Measurements from ENCODE around the gene MT3.

MT3 gene

DNA sequence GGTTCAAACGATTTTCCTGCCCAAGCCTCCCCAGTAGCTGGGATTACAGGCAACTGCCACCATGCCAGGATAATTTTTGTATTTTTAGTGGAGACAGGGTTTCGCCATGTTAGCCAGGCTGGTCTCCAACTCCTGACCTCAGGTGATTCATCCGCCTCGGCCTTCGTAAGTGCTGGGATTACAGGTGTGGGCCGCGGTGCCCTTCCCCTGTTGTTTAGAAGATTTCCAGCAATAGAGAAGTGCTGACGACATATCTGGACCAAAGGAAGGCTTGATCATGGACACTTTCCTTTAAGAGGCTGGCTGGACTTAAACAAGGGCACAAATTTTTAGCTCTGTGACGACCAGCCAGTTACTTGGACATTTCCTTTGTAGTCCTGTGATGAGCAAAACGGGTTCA is 41.9 kb downstream of the MT3 start:
- no peak for DNase-seq (ENCODE audit: low spot score)

- no peak for DNase-seq (ENCODE audit: low spot score)
These were observed 42.5 kb downstream of the MT3 start for GRCh38 chr16:56631832-56632155.

DNA sequence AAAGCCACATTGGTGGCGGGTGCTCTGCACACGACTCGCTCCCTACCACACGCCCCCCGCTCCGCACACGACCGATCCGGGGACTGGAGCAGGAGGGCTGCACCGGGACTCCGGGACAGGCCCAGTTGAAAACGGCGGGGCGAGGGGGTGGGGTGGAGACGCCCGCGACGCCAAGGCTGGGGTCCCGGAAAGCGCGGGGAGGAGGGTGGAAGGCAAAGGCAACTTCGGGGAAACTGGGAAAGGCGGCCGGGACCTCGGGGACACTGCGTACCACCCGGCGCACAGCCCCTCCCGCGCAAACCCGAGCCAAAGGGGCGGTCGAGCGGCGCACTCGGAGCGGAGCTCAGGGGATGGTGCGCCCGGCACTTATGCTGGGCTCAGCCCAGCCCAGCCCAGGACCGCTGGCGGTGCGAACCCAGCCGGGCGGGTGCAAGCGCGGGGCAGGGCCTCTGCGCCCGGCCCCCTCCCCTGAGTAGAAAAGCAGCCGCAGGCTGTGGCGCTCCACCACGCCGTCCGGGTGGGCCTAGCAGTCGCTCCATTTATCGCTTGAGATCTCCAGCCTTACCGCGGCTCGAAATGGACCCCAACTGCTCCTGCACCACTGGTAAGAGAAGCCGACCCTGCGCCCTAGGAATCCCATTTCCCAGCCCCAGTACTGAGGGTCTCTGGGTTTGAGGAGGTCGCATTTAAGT is 43.0 kb downstream of the MT3 start, which contains the start of gene MT1M:
Gene MT1M (plus strand): TSS at position 504 of the 692 bp plus-strand sequence. CDS start 73 bp downstream, at position 577.
- peak; percentile 63 for DNase-seq (ENCODE audit: low spot score)

GRCh38 chr16:56632848-56633365 is 43.6 kb downstream of the MT3 start:
- no peak for DNase-seq (ENCODE audit: low spot score)

DNA sequence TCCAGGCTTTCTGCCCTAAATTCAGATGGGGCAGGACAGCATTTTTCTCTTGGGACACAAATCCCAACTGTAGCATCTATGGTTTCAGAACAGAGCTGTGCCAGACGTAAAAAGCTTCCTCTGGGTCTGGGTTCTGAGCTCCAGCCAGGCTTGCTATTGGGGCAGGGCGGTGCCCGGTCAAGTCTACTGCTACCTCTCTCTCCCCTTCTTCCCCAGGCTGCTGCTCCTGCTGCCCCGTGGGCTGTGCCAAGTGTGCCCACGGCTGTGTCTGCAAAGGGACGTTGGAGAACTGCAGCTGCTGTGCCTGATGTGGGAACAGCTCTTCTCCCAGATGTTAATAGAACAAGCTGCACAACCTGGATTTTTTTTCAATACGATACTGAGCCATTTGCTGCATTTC is 44.2 kb downstream of the MT3 start:
- no peak for DNase-seq (ENCODE audit: low spot score)

DNA sequence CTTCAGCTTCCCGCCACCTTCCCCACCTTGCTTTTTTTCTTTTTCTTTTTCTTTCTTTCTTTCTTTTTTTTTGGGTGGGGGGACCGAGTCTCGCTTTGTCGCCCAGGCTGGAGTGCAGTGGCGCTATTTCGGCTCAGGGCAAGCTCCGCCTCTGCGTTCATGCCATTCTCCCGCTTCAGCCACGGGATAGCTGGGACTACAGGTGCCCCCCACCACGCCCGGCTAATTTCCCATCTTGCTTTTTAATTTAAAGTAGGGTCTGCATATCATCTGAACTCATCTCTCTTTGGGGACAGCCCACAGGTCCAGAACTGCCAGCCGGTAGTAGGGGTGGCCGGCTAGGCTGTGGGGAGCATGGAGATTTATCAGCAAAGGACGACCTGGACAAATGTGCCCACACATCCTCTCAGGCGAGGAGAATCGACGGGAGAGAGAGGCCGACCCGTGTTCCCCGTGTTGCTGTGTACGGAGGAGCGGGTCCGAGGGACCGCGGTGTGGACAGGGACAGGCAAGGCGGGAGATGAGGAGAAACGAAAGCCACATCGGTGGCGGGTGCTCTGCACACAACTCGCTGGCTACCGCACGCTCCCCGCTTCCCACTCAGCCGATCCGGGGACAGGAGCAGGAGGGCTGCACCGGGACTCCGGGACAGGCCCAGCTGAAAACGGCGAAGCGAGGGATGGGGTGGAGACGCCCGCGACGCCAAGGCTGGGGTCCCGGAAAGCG is 45.5 kb downstream of the MT3 start:
- no peak for DNase-seq (ENCODE audit: low spot score)

- no peak for DNase-seq (ENCODE audit: low spot score)
These were observed 46.2 kb downstream of the MT3 start for GRCh38 chr16:56635441-56635967.

DNA sequence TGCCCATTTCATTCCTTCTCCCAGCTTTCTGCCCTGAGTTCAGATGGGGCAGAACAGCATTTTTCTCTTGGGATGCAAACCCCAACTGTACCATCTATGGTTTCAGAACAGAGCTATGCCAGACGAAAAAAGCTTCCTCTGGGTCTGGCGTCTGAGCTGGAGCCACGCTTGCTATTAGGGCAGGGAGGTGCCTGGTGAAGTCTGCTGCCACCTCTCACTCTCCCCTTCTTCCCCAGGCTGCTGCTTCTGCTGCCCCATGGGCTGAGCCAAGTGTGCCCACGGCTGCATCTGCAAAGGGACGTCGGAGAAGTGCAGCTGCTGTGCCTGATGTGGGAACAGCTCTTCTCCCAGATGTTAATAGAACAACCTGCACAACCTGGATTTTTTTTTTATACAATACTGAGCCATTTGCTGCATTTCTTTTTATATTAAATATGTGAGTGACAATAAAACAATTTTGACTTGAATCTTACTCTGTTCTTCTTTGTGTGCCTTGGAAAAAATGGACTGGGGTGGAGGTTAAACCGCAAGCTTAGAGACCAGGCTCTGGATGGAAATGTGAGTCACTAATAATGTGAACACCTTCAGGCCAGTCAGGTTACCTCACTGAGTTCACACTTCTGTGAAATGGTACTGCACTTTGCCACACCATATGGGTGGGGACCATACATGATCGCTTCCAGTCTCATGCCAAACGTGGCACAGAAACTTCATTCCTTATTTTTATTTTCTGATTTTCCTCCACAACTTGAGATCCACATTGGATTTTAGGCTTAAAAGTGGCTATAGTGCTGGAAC is 47.5 kb downstream of the MT3 start:
- no peak for DNase-seq (ENCODE audit: low spot score)

GRCh38 chr16:56637814-56638750 is 48.8 kb downstream of the MT3 start, which contains the start of gene MT1A:
Gene MT1A (plus strand): TSS chr16:56638666. CDS start chr16:56638739, 73 bp downstream.
- peak; percentile 81 for DNase-seq (ENCODE audit: low spot score)

DNA sequence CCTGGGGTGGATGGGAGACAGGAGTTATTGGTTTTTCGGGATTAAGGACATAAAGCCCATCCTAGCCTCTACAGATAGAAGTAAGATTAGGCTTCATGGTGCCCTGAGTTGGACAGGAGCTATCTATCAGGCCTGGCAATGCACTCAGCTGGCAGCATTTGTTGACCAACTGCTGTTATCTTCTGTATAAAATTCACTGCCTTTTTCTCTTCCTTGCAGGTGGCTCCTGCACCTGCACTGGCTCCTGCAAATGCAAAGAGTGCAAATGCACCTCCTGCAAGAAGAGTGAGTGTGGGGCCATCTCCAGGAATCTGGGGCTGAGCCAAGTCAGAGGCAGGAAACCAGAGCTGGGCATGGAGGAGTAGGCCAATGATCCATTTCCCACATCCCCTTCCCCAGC is 49.7 kb downstream of the MT3 start:
- no peak for DNase-seq (ENCODE audit: low spot score)

GRCh38 chr16:56640076-56640475 is 50.7 kb downstream of the MT3 start:
- DNase-seq (ENCODE audit: low spot score): no peak

All from AG08396 (cell line).